ENCODE results near the gene ARSI.

Gene ARSI

DNA sequence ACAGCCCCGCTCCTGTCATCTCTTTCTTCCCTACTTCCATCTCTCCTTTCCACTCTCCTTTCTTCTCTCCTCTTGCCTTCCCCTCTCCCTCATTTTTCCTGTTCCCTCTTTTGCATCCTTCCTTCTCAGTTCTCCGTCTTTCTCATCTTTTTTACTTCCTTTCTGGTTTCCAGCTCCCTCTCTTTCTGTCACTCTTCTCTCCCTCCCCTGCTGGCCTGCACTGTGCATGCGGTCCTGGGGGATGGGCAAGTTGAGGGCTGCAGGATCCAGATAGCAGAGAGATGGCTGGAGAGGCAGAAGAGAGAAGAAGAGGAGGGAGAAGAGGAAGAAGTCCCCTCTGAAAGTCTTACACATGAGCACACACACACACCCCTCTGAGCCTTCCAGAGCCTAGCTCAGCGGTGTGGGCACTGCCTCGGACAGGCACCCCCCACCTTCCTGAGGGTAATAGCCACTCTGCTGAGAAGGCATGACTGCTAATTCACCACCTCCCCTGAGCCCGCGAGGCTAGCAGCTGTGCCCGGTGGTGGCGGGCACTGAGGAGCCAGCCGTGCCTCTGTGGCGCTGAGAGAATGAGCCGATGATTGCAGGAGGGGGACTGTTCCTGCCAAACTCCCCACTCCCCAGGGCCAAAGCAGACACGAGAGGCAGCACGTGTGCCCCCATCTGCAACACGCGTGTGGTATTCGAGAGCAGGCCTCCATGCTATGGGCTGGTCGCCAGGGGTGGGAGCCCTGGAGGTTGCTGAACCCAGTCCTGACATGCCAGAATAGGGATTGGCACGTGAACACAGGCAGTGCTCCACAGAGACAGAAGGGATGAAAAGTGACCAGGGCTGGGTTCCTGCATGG, 9.4 kb downstream of the ARSI start:
- no peak for DNase-seq (ENCODE audit: low read depth in 2 of 2)

DNA sequence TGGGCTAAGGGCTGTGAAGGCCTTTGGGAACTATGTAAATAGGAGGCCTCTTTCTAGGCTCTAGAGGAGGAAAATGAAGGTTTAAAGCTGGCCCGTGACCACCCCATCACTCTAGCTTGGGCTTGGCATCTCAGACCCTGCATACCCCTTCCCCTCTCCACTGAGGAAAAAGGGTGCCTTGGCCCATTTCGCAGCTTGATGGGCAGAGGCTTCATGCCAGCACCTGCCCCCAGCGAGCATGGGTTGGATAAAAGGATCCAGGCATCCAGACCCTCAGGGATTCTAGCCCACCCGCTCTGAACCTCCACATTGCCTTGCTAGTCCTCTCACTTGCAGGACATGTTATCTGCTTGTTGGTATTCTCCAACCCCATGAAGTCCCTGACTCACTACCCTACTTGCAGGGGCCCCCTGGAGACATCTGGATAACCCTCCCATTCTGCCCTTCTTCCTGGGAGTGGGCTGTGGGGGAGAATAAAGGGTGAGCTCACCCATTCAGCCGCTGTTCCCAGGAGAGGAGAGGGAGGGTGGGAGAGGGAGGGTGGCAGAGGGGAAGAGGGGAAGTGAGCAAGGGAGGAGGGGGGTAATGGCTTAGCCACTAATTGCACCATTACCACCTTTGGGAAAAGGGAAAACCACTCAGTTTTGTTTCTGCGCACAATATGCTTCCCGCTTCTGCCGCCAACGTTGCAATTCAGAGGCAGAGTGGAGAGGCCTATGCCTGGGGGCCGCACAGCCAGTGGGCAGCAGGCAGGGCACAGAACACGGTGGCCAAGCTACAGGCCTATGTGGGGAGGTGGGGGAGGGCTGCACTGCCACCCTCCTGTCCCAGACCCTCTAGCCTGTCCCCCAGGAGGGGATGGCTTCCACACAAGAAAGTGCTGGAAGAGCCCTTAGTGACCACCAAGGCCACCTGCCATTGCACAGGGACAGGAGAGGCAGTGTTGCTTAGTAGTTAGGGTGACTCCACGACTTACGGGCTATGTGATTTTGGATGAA, 11.0 kb downstream of the ARSI start:
- no peak for DNase-seq (ENCODE audit: low read depth in 2 of 2)

DNA sequence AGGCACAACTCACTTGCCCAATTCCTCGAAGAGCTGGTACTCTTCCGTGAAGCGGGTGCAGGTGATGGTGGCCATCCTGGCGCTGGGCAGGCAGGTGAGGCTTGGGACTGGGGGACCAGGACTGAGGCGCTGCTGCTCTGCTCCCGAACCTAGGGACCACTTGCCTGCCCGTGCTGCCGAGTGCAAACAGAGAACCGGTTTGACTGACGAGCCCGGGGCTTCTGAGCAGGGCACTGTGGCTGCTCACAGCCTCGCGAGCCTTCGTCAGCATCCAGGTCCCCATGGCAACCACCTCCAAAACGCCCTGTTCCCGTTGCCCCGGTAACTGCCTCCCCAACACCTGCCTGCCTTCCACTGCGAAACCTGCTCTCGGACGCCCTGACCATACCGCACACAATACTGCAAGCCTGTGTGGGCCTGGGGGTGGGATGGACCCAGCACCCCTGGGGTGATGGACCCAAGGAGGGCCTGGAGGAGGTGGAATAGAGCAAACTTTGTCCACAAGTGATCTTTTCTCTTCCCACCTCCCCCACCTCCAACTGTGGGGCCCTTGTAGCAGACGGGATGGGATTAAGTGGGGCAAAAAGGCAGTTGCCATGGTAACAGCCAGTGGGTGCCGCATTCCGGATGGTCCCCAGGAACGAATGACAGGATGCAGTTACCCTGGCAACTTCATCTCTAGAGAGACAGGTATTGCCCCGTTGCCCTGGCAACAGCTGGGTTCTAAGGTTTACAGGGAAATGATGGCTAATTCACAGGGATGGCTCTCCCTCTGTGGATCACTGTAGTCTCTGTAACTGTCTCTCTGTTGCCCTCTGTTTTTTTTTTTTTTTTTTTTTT, 12.9 kb downstream of the ARSI start, which contains the start of gene CAMK2A:
TSS of gene CAMK2A (minus strand) at position 223 of the 840 bp plus-strand sequence. CDS start at position 75, 148 bp downstream.
- DNase-seq (ENCODE audit: low read depth in 2 of 2), result no peak

DNA sequence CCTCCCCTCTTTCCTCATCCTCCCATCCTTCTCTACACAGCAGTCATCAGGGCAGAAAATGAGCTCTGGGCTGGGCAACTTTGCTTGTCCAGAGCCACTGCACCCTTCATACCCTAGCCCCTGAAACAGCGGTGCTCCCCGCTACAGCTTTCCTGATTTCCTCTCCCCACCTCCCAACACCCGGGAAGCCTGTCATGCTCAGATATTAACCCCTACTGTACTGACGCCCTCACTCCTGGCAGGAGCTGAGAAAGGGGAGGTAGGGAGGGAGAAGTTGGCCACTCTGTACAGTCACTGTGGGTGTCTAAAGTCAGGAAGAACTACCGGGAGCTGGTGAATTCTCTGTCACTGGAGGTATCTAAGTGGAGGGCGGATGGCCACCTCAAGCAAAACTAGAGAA, 13.9 kb downstream of the ARSI start:
- no peak for DNase-seq (ENCODE audit: low read depth in 2 of 2)

DNA sequence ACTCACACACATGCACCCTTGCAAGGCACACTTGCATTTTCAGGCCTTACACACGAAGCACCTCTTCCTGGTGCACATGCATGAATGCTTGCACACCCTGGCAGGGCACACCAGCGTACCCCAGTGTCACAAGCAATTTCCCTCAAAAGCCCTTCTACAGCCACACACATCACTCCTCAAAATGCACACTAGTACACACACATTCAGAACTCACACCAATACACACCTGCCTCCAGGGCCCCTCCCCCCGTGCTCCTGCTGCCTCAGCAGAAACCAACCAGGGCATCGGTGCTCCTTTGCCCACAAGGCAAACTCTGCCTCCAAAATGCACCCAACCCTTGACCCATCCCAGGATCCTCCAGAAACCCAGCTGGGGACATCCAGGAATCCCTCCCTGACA, 14.3 kb downstream of the ARSI start:
- DNase-seq (ENCODE audit: low read depth in 2 of 2), result no peak

DNA sequence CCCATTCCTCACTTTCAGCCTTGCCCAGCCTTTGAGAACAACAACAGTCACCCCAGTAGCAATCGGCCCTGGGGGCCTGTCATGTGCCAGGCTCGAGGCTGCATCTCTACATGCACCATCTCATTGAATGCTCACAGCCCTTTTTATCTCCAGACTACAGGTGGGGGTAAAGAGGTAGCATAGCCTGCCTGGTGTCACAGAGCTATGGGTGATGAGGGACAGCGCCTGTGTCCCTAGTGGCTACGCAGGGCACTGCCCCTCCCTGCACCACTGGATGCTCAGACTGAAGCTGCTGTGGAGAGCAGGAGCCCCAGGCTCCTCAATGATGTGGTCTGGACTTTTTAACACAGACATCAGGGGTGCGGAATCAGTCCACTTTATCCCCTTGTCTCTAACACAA, 15.9 kb downstream of the ARSI start:
- DNase-seq (ENCODE audit: low read depth in 2 of 2), result no peak

DNA sequence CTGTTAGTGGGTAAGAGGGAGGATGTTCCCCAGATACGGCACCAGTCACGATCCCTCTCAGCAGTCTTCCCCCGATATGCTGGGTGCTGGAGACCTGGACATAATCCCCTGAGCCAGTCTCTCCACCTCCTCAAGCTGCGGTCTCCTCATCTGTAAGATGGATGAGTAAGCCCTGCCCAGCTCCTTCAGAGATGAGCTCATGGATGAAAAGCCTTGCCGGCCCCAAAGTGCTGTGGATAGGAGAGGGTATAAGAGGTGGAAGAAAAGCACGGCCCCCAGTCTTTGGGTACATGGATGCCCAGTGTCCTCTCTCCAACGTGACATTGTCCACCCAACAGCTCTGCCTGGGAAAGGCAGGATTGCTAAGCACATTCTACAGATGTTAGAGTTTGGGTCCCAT, 17.6 kb downstream of the ARSI start:
- DNase-seq (ENCODE audit: low read depth in 2 of 2), result no peak

DNA sequence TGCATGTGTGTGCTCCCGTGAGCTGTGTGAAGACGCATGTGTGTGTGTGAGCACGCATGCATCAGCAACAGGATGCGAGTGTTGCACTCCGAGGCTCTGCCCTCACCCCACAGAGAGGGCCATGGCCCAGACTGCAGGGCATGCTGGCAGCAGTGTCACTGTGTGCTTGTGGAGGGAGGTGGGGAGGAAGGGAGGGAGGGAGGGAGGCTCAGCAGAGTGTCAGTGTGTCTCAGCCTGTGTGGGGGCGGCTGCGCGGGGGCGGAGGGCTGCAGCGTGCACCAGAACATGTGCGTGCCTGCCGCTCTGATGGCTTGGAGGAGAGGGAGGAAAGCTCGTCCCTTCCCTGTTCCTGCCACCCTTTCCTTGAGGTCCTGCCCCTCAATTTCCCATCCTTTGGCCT, 18.4 kb downstream of the ARSI start:
- peak in 1 of 2 donors; percentile 5 for DNase-seq (ENCODE audit: low read depth in 2 of 2)

DNA sequence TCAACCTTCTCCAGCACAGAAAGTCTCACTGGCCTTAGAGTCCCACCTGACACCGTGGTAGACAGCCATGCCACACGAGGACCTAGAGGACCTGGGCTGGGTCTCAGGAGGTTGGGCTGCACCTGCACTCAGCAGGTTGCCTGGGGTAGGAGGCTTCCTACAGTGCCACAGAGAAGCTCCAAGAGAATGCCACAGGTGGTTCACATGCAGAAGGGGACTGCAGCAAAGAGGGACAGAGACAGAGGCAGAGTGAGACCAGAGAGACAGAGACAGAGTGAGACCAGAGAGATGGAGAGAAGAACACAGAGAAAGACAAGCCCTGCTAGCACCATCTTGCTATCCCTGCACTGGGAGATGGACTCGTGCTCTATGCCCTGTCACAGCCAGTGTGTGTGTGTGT, 18.8 kb downstream of the ARSI start:
- DNase-seq (ENCODE audit: low read depth in 2 of 2), result no peak

DNA sequence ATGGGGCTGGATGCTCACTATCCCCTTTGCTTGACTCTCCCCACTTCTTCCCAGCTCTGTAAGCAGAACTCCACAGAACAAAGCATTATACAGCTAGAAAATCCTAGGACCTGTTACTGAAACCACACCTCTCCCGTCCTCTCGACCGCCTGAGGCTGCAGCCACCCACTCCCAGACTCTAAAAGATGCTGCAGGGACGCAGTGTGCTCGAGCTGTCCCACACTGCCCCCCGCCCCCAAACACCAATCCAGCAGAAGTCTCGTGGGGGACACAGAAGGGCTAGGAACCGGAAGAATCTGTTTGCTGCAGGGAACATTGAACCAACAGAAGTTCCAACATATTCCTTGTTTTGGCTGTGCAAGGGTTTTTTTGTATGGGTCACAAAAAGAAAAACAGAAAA, 20.7 kb downstream of the ARSI start:
- no peak for DNase-seq (ENCODE audit: low read depth in 2 of 2)

DNA sequence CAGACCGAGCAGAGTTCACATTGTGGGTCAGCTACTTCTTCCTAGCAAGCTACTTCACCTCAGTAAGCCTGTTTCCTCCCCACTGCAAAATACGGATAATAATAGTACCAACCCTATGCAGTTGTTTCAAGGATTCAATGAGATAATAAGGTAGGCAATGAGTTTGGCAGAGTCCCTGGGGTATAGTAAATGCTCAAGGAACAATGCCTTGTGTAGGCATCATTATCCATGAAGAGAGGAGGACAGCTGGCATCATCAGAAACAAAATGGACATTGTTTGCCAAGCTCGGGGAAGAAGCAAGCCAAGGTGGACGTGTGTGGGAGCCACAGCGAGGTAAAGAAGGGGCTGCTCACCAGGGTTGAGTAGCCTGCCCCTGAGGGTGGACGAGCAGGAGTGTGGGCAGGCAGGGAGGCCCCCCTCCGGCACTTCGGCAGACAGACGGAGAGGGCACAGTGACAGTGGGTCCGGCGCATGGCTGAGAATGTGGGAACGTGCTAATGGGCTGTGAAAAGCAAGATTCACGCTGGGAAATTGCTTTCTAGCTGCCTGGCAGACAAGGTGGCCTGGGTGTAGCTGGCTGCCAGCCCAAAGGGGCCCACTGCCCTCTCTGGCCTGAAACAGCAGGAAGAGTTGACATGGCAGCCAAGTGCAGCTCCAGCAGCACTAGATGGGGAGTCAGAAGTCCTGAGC, 23.2 kb downstream of the ARSI start:
- no peak for DNase-seq (ENCODE audit: low read depth in 2 of 2)

DNA sequence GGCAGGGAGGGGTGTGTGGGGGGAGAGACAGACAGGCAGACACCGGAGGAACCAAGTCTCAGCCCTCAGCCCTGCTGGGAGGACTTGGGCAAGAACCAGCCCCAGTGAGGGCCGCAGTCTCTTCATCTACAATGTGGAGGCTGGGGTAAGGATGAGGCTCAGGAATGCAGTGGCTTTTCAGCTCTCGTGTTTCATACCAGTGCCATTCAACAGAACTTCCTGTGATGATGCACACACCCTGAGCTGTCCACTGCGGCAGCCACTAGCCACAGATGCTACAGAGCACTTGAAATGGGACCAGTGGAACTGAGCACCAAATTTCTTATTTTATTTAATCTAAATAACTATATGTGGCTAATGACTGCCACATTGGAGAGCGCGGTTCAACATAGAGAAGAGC, 23.8 kb downstream of the ARSI start:
- no peak for DNase-seq (ENCODE audit: low read depth in 2 of 2)

DNA sequence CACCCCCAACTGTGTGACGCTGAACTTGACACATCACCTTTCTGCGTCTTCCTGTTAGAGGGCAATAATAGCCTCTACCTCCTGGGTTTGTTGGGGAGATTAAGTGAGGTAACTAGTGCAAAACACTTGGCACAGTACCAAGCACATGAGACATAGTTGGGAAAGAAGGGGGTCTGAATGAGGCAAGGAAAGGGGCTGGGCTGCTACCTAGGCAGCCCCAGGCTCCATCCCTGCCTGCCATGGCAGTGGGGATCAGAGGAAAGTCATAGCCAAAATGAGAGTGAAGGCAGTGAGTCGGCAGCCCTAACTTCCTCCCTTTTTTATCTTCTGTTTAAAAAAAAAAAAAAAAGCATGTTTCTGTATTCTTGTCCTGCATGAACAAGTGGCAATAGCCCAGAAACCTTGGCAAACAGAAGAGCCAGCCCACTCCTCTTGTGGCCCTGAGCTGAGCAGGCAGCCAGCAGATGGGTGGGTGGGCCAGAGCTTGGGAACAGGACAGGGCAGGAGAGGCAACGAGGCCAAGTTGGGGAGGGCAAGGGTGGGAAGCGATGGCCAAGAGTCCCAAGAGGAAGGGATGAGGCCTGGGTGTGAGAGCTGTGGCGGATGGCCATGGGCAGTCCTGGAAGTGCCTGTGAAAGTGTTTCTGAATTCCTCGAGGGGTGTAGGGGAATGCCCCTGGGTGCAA, 24.5 kb downstream of the ARSI start:
- no peak for DNase-seq (ENCODE audit: low read depth in 2 of 2)

DNA sequence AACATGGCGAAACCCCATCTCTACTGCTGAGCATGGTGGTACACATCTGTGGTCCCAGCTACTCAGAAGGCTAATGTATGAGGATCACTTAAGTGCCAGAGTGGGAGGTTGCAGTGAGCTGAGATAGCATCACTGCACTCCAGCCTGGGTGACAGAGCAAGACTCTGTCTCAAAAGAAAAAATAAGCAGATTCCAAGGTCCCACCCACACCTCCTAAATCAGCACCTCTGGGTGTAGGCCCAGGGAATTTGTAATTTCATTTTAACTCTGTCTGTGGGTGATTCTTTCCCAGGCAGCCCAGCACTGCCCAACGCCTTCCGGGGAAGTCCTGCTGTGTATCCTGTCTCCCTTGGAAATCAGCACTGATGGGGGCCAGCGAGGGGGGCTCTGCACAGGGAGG, 25.7 kb downstream of the ARSI start:
- DNase-seq (ENCODE audit: low read depth in 2 of 2), result no peak

DNA sequence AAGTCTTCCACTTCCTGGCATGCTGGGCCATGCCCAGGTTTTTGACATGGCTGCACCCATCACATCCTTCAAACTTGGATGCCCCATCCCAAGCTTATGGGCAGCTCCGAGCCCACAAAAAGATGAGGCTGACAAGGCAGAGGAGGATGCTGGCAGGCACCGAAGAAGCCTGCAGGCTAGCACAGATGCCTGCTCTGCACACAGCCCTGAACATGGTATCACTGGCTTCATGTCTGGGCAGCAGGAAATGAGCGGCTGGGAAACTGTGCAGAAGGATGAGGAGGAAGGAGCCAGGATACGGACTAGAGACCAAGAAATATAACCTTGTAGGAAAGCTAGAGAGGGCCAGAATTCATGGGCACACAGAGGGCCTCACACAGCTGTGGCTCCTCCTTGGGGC, 27.9 kb downstream of the ARSI start:
- DNase-seq (ENCODE audit: low read depth in 2 of 2), result no peak

DNA sequence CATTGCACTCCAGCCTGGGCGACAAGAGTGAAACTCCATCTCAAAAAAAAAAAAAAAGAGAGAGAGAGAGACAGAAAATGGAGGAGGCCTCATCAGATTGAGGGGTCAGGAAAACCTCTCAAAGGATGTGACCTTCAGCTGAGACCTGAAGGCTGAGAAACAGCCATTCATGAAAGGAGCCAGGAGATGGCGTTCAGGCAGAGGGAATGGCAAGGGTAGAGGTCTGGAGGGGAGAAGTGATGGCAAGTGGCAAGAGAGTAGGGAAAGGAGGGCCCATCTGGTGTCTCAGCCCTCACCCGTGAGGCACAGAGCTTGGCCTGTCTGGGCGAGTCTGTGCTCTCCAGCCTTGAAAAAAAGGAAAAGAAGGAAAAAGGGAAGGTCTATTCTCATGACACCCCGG, 30.2 kb downstream of the ARSI start:
- DNase-seq (ENCODE audit: low read depth in 2 of 2), result no peak

DNA sequence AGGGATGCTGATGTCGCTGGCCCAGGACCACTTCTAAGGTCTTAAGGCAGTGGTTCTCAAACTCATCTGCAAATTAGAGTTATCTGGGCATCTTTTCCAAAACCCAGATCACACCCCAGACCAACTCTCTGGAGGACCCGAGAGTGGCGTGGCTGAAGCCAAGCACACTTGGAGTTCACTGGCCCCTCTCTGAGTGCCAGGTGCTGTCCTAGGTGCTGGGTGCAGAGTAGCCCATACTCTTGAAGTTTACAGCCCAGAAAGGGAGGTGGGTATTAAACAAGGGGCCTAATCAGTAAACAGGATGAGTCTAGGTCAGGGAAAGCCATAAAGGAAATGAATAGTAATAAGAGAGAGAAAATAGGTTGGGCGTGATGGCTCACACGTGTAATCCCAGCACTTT, 30.8 kb downstream of the ARSI start:
- DNase-seq (ENCODE audit: low read depth in 2 of 2), result no peak

DNA sequence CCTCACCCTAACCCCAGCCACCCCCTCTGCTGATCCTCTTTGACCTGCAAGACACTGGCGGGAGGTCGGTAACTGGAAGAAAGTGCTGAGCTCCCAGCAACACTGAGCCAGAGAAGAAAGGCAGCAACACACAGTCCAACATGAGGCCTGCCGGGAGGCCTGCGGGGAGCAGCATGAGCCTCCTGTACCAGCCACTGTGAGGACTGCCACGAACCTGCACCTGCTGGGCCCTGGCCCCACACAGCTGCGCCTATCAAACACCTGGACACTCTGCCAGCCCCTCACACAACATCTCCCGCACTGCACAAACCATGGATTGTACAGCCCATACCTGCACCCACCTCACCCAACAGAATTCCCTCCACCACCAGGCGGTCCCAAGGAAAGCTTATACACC, 31.4 kb downstream of the ARSI start:
- no peak for DNase-seq (ENCODE audit: low read depth in 2 of 2)

DNA sequence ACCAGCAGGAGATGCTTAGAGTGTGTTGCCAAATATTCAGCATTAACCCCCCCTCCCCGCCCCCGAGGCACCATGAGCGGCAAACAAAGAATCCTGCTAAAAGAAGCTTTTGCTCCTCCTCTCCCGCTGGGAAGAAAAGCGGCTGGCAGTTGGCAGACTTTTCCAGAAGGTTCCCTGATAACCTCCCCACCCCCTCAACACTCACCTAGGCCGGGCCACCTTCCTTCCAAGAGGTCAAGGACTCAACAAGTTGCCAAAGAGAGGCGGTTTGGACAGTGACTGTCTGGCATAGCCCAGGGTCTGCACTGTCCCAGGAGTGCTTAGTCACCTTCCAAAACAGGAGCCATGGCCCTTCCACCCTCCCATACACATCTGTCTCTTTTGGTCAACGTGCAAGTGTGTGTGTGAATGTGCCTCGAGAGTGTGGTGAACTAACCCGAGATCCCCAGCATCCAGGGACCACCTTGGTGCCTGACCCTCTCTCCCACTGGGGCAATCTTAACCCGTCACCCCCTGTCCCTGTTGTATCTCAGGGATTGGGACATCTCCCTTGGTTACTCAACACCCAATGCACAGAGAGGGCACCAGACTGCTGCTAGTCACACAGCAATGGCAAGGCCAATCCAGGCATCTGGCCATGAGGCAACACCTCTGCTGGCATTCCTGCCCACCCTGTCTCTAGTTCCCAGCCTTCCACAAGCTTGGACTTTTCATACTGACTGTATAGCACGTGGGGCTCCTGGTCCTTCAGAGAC, 32.0 kb downstream of the ARSI start:
- DNase-seq (ENCODE audit: low read depth in 2 of 2), result no peak

DNA sequence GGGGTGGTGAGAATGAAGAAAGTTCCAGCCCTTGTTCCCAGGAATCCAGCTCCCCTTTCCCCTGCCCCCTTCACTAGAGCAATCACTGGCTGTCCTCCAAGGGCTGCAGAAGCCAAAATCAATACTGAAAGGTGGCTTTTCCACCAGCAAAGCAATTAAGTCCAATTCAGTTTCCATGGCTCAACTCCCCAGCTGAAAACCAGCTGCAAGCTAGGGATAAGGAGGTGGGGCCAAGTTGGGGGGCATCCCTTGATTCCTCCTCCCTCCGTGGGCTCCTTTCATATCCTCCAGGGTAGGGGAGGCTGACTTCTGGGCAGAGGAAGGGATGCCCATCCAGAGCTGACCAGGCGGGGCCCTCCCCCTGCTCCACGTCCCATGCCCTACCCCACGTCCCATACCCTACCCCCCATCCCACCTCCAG, 35.8 kb downstream of the ARSI start:
- DNase-seq (ENCODE audit: low read depth in 2 of 2), result no peak
